Fibroblast of peridontal ligament (primary cell): ENCODE data around the gene MIS18A.

ENCODE experiments used
- DNase-seq: peaks from one replicate; pipeline ENCODE4 v3.0.0-alpha.2; 2010; ENCODE audit errors: extremely low read depth

The MIS18A gene

DNA sequence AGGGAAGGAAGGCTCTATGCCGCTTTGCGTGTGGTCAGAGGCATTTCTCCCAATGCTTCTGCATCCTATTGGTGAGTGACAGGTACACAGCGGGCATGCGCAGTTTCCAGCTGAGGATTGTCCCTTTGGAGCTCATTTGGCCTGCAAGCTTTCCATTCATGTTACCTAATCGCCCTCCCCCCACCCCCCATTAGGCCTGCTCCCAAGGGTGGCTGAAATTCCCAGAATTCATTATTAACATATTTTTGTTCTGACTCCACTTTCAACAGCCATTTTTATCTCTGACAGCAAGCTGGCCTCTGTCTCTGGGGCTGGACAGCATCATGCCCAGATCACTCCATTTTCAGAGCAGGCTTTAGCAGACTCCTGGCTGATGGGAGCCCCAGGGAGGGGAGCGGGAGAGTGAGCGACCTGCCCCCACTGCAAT is 25.6 kb downstream of the MIS18A start:
- peak; percentile 7 for DNase-seq

DNA sequence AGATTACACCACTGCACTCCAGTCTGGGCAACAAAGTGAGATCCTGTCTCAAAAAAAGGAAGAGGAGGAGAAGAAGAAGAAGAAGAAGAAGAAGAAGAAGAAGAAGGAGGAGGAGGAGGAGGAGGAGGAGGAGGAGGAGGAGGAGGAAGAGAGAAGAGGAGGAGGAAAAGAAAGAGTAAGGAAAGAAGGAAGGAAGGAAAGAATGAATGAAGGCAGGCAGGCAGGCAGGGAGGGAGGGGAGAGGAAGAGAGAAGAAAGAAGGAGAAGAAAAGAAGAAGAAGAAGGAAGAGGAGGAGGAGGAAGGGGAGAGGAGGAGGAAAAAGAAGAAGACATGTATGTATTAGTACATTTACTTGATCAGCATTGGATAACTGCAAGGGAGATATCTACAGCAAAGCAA is 26.7 kb downstream of the MIS18A start:
- no peak for DNase-seq

DNA sequence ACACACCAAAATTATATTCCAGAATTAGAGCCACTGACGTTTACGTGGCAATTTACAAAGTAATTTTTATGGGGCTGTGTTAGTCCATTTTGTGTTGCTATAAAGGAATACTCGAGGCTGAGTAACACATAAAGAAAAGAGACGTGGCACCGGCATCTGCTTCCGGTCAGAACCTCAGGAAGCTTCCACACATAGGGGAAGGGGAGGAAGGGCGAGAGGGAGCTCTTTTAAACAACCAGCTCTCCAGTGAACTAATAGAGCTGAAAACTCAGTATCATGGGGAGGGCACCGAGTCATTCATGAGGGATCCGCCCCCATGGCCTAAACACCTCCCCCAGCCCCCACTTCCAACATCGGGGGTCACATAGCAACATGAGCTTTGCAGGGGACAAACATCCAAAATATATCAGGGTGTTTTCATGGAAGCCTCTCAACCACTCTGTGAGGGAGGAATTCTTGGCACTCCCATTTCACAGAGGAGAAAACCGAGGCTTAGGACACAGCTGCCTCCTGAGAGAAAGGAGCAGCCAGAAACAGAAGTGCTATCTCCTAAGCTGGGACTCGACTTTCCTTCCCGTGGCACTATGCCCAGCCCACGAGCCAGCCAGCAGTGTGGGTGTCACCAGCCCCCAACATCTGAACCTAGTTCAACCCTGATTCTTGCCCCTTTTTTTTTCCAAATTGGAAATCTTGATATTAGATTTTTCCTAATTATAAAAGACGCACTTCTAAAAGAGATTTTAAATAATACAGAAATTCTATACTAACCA is 29.2 kb downstream of the MIS18A start:
- no peak for DNase-seq

DNA sequence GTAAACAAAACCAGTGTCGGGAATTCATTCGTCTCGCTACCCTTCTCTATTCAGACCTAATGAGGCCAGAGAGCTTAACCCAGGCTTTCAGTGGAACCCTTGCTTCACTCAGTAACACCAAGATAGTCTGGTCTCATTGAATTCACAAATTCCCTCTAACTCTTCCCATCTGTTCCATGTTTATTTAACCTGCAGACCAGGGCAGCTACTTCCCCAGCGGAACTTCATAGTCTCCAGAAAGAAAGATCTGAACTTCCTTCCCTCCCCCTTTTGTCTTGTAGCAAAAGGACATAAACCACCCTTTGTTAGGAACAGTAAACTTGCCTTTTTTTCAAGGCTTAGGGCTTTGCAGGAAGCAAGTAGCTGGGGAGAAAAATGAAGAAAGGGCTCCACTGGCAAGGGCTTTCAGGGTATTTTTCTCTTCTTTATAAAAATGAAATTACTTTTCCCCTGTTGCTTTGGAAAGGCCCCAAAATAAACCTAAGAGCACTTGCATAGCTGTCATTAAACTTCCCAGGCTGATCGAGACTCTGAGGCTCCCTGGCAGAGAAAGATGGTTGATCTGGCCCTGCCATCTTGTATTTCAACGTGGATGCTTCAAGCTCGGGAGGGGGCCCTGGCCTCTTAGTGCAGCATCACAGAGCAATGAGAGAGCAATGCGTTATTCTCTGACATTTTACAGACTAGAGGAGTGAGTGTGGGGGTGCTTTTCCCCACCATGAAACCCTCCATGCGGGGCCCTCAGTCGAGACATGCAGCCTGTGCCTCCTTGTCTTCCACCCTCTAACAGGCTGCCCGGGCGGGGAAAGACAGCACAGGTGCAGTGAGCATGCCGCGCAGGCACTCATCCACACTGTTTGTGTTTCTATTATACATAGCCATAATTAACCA is 30.0 kb downstream of the MIS18A start:
- DNase-seq, result no peak

DNA sequence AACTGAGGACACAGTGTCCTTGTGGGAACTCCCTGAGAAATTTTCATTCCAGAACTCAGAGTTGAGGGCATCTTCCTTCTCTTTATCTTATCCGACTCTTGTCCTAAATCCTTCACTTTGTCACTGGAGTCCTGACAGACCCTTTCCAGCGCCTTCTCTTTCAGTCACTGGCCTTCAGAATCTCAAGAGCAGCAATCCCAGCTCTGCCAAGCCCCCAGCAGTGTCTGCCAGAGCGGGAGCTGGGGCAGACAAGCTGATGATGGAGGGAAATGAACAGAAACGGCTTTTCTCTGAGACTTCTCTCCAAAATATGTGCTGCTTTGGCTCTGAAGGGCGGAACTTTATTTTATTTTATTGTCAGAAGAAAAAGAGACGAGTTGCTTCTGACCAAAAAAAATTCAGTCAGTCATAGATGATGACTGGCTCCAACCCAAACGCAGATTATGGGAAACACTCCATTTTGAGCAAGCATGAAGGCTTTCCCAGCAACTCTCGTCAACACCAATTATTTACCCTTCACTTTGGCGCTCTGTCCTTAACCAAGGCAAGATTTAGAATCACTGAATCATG is 32.2 kb downstream of the MIS18A start:
- DNase-seq, result no peak

DNA sequence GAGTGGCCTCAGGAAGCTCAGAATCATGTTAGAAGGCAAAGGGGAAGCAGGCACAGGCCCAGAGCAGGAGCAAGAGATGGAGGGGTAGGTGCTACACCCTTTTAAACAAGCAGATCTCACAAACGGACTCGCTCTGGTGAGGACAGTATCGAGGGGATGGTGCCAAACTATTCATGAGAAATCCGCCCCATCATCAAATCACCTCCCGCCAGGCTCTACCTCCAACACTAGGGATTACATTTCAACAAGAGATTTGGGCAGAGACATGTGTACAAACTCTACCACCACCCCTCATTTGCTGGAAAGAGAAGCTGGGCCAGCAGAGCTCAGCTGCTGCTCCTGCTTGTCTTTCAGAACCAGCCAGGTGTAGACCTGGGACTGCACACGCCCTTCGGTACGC is 32.9 kb downstream of the MIS18A start:
- no peak for DNase-seq

DNA sequence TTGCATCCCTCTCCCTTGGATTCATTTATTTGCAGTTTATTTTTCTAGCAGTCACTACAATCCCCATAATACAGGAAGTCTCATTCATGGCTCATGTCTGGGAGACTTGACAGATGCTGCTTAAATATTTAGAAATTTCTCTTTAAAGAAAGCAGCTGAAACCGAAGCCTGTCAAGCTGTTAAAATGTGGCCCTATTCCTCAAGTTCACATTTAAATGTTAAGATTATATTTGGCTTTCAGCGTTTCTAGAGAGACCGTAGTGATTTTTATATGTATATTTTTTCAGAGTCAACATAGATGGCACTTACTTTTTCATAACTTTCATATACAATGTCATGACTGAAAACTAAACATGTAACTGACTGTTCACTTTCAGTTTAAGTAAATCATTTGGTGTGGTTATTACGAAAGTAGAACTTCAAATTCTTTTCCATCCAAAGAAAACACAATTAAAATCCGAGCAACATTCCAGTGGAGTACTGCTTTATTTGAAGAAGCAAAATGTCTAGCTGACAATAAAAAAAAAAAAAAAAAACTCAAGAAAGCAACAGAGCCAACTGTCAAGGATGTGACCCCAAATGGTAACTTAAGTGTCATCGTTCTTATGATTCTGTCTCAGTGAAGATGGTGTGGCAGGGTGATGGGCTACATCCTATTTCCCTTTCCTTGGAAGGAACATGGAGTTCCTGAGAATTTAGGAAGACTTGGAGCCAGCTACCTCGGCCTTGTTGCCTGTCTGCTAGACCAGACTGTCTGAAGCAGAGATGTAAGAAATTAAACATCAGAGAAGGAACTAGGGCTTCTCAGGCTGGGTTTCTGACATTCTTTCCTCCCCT is 37.8 kb downstream of the MIS18A start:
- peak; percentile 61 for DNase-seq

DNA sequence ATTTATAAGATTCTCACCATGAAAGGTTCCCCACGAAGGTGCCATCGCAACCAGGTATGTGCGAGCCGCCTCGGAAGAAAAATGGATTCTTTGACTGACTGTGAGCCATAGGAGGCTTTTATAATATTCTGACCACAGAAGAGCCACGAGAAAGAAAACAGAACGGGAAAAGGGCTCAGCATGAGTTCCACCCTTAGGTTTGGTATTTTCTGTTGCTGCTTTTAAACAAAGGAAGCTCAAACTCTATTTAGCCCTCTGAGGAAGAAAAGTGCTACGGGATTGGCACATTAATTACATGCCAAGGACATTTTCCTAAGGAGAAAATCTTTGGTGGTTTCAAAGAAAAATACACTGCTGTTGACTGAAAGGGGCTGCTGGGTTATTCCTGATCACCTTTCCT is 39.3 kb downstream of the MIS18A start:
- DNase-seq, result no peak

DNA sequence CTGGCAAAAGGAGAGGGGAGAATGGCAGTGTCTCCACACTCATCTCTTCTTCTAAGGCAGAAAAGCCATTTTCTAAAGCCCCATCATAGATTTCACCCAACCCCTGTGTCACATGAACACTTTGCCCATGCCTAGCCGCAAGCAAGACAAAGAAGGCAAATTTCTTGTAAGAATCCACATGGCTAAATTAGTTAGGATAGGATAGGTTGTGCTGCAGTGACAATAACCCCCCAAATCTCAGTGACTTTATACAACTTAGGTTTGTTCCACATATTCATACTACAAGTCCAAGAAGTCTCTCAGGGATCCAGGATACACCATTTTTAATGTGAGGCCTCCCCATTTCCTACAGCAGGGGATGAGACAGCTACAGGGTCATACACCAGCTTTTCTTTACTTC is 40.8 kb downstream of the MIS18A start:
- no peak for DNase-seq

DNA sequence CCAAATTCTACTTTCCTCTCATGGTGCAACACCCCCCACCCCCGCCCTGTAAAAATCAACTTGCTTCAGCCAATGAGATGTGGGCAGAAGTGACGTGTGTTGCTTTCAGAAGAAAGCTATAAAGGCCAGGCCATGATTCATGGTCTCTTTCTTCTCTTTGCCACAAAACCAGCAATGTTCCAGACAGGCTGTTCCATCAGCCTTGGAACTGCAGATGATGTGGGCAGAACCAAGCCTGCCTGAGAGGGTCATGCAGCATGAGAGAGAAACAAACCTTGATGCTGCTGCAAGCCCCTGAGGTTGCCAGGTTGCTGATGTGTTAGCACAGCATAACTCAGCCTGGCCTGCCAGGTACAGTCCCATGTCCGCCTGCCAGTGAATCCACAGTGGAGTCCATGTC is 41.8 kb downstream of the MIS18A start:
- DNase-seq, result no peak

DNA sequence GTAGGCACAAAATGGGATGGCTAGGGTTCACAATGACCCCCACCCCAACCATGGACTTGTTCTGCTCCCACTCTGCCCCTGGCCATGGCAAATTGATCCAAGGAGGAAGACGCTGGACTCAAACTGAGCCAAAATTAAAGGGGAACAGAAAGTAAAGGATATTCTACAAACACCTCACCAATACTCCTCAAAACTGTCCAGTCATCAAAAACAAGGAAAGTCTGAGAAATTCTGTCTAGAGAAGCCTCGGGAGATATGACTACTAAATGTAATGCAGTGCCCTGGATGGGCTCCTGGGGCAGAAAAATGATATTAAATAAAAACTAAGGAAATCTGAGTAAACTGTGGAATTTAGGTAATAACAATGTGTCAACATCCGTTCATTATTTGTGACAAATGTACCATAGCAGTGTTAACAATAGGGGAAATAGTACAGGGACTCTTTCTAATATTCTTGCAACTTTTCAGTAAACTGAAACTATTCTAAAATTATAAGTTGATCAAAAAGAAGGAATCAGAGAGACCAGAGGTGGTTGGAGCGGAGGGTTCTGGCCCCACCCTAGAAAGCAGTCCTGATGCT is 45.0 kb downstream of the MIS18A start:
- DNase-seq, result no peak

DNA sequence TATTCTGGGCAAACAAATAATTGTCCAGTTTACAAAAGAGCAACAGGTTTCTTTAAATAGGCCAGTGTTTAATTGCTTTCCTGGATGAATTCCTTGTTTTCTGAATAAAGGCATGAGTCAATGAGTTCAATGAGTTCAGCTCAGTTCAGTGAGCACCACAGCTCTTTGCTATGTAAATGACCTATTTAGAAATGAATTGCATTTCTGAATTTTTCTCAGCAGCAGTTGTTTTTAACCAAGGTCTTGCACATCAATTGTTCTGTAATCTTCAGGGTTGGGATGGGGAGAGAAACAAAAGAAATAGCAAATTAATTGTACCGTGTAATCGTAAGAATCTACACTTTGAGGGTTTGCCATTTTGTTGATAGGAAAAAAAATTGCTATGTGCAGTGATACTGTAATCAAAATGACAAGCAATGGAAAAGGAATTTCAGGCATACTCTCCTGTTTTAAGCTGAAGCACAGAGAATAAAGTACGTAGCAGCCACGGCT is 45.7 kb downstream of the MIS18A start:
- no peak for DNase-seq

DNA sequence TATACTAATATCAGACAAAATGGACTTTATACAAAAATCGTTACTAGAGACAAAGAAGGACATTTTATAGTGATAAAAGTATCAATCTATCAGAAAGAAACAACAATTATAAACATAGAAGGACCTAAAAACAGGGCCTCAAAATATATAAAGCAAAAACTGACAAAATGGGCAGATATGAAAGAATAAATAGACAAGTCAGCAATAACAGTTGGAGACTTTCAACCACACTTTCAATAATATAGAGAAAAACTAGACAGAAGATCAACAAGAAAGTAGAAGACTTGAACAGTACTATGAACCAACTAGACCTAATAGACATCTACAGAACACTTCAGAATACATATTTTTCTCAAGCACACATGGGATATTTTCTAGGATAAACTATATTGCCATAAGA is 52.4 kb downstream of the MIS18A start:
- DNase-seq, result no peak
